Retinal pigment epithelial cell (primary cell): ENCODE measurements around the gene VCX3B.
"Not testable (repeated sequence)": the region's sequence is repeated elsewhere in the genome, so short reads cannot be mapped to it uniquely, and the experiment has no call there.

Source experiments
- DNase-seq: peaks from one replicate; pipeline ENCODE4 v3.0.0-alpha.2; 2010; ENCODE audit warnings: low read depth
- H3K4me3 ChIP-seq: 2 replicates; pipeline ENCODE4 v1.5.1; 2011; ENCODE audit warnings: mild to moderate bottlenecking, low read length, control low read depth, moderate library complexity
- TF ChIP-seq, protein P1 (sequence below): conservative IDR thresholded peaks from 2 replicates; pipeline ENCODE4 v1.5.1; 2011; ENCODE audit warnings: low read depth, low read length, control low read depth, inconsistent platforms

Gene VCX3B

DNA sequence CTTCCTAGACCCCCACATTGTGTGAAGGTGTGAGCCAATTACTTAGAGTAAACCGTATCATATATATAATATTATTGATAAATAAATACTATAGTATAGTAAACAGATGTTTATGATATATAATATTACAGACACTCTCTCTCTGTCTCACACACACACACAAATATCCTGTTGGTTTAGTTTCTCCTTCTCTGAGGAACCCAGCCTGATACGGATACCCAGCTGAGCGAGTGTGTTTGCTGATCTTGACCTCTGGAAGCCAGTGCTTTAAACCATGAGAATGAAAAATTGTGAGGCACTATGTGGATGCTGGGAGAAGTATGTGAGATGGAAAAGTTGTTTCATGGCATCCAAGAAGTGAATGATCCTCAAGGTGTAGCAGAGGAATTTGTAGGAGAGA lies at the start of gene VCX3B:
Gene VCX3B, plus strand, starts transcription at position 301 of the 400 bp plus-strand sequence. CDS start 621 bp downstream, outside the sequence.
- not testable (repeated sequence) for H3K4me3 ChIP-seq, DNase-seq

DNA sequence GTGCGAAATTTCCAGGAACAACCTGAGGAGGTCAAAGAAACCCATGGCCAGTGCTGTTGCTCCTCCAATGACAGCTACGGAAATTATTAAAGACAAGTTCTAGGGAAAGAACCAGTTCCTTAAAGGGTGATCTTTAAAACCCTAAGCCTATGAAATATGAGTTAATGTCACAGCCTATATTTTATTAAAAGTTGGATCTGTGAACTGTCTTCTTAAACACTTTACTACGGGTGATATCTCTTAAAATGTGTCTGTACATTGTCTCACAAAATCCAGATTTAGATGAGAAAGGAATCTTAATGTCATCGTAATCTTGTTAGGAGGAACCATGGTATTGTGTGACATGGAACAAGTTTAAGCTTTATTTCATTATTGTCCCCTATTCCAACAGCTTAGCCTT lies 46.3 kb upstream of the VCX3B start:
- TF ChIP-seq, protein P1, sequence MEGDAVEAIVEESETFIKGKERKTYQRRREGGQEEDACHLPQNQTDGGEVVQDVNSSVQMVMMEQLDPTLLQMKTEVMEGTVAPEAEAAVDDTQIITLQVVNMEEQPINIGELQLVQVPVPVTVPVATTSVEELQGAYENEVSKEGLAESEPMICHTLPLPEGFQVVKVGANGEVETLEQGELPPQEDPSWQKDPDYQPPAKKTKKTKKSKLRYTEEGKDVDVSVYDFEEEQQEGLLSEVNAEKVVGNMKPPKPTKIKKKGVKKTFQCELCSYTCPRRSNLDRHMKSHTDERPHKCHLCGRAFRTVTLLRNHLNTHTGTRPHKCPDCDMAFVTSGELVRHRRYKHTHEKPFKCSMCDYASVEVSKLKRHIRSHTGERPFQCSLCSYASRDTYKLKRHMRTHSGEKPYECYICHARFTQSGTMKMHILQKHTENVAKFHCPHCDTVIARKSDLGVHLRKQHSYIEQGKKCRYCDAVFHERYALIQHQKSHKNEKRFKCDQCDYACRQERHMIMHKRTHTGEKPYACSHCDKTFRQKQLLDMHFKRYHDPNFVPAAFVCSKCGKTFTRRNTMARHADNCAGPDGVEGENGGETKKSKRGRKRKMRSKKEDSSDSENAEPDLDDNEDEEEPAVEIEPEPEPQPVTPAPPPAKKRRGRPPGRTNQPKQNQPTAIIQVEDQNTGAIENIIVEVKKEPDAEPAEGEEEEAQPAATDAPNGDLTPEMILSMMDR = no peak
- no peak for DNase-seq
- H3K4me3 ChIP-seq = no peak overlapping the region

DNA sequence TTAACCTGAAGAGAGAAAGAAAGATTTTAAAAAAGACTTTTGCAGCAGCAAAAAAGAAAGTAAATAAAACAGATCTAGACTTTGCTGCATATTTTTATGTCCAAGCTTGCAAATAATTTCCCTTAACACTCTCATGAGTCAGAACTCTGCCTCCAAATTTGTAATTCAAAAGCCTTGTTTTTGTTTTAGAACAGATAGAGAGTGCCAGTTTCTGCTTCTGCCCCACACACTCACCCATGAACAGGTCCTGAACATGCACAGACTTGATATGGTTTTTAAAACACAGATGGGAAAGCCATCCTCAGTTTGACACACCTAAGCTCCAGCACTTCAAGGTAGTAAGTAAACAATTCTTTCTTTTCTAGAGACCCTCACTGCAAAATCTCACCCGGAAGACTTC lies 39.7 kb upstream of the VCX3B start:
- DNase-seq = no peak
- TF ChIP-seq, protein P1 = no peak
- H3K4me3 ChIP-seq = no peak overlapping the region

DNA sequence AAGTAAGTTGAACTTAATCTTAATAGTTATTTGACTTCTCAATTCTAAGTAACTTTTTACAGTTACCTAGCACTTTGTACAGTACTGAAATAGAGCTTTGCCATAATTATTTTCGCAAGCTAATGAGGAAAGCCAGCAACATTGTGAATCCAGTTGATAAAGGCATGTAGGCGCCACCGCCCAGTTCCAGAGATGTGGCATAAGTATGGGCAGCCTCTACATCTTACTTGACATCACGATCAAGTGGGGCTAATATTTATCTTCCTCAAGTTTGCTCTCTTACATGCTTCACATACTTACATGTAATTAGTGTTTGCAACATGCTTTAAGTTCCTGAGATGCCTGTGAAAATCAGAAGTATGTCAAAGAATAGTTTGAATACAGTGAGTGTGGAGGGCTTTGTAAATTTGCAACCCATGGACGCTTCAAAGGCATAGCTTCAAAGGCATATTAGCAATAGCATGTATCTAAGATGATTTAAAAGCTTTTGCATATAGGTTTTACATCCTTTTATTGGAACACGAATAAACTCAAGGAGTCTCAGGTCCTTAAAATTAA lies 34.9 kb upstream of the VCX3B start:
- no peak overlapping the region for H3K4me3 ChIP-seq
- TF ChIP-seq, protein P1 = no peak
- DNase-seq = no peak

DNA sequence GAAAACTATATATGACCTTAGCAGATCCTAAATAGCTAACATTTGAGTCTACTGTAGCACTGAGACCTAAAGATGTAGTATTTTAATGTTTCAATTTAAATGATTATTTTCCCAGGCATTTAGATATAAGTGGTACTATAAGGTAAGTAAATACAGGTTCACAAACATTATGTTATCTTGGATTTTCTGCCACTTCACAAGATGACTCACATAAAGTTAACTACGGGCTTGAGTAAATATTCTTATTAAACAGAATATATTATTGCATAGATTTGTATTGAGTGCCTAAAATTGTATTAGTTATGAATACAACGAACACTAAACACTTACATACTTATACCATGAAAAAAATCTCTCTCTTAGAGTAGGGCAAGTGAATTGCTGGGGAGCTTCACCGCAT lies 34.2 kb upstream of the VCX3B start:
- H3K4me3 ChIP-seq = no peak overlapping the region
- TF ChIP-seq, protein P1 = no peak
- DNase-seq = no peak

DNA sequence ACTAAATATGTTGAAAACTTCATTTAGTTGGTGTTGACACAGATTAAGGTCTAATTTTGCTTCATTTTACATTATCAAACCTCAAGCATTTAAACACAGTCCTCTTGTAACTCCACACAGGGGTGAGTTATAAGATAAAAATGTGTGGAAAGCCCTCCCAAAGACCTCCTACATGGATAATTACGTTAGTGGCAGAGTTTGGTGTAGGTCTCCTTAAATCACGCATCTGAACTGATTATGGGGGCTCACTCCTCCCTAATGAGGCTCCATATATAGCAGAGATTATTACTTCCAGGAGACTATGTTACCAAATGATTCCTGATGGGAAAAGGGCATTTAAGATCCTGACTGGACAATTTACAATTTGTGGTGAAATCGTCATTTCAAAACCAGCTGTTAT lies 32.2 kb upstream of the VCX3B start:
- H3K4me3 ChIP-seq = no peak overlapping the region
- TF ChIP-seq, protein P1 = no peak
- no peak for DNase-seq

DNA sequence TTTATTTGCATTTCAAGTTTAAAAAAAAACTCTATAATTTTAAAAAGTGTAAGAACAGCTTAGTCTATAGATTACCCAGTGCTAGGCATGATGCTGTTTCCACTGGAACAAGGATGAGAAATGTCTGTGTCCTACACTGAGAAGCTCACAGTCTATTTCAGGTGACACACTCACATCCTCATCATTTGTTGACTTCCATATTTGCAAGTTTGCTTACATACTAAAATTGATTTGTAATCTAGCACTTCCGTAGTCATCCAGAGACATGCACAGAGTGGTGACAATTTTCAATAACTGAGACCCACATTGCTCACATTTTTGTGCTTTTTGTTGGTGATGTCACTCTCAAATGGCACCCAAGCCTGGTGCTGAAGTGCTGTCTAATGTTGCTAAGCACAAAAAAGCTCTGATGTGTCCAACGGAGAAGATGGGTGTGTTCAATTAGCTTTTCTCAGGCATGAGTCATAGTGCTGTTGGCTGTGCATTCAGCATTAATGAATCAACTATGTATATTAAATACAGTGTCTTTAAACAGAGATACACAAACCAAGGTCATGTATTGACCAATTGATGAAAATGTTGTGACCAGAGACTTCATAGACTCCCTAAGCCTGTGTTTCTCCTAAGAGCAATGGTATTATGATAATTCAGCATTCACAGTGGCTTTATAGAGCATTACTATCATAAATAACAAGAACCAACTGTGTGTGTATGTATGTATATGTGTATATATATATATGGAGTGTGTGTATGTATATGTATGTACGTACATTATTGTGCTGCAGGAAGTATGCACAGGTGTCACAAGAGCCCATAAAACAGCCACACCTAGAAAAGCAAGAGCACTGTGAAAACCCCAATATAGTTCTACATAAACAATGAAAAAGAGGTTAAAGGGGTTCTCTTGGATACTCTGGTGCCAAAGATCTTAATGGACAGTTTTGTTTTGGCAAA lies 31.2 kb upstream of the VCX3B start:
- DNase-seq = no peak
- TF ChIP-seq, protein P1 = no peak
- no peak overlapping the region for H3K4me3 ChIP-seq
